GM19099 (cell line): ENCODE data around the gene GATA3.

Experiments
- POLR2A ChIP-seq: IDR thresholded peaks from 3 replicates; pipeline ENCODE4 v1.6.1; 2011; ENCODE audit warnings: low read depth; ENCODE audit not compliant: insufficient read length; ENCODE audit errors: extremely low read depth

The GATA3 gene

DNA sequence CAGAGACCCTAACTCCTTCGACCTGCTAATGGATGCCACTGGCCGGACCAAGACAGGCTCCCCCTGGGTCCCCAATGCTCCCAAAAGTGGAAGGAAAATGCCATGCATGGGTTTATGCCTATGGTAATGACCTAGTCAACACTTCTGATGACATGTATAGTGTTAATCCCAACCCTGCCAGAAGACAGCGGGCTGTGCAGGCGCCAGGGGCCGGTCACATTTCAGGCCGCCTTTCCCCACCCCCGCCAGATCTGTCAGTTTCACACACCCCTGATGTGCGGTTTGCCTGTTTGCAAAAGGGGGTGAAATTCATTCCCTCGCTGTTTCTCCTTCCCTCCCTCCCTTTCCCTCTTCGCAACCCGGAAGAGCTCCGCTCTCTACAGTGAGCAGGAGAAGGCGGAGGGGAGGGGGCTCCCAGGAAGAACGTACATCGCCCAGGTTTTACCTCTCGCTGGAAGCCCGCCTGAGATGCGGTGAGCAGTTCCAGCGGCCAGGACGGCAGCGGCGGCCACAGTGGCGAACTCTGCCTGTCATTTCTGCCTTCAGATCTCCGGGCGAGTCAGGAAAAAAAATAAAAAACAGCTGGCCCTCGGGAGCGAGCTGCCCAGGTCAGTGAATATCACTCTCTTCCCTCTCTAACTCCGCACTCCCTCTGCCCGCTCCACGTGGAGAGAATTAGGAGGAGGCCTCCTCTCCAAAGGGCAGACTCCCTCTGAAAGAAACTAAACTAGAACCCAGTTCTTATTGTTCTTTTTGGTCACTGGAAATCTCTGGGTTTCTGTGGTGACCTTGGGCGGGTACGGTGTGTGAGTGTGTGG, 9.4 kb upstream of the GATA3 start:
- no peak for TF ChIP-seq POLR2A

DNA sequence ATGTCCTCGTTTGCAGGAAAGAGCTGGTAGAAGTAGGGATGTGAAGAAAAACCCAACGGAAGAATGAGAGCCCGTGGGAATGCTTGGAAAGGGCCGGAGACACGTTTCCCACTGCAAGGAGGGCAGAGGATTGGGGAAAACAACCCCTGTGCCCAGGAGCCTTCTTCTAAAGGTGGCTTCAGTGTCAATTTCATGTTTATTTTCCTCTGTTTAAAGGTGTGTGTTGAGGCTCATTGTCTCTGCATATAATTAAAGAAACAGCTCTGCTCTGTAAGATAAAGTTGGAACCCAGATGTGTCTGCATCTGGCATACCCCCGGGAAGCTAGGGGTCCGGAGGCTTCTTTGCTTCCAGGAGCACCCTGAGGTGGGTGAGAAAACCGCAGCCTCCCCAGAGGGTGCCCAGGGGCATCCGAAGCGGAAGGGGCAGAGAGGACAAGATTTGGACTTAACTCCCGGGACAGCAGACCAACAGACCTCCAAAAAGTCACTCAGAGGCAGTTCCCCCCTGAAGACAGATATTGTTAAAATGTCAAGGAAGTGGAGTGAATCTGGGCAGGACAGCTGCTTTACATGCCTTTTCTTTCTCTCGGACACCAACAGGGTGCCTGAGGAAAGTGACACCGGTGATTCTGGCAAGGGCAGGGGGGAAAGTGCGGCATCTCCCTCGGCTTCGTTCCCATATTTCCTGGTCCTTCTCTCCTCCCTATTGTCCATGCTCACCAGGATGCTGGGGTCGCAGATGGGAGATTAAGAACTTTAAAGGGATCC, 8.6 kb upstream of the GATA3 start:
- TF ChIP-seq POLR2A, result no peak

DNA sequence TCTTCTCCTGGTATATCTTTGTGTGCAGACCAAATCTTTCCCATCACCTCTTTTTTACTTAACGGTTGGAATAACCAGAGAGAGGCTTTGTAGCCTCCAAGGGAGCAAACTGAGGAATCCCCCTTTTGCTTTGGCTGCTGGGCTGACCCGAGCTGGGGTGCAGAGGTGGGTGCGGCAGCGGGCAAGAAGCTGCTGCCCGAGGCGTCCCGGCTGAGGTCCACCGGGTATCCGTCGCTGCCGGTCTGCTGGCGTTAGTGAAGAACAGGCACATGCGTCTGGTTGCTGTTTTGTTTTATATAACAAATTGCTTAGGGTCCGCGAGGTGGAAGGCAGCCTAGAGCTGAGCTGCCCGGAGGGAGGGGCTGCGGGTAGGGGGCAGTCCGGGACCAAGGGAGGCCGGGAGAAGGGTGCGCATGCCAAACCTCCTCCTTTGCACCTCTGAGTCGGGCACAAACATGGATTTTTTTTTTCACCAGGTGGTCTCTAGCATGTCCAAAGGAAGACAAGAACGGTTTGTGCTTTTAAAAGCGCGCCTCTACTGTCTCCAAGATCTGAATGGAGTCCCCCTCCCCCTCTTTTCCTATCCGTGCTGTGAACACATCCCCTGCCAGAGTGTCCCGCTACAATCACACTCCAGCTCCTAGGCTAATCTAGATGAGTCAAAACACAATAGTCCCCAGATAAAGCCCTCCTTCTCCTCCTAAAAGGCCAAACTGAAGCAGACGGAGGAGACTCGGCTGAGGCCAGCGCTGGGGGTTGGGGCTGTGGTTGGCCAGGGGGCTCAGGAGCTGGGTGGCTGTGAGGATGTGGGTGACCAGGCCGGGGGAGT, 6.8 kb upstream of the GATA3 start:
- TF ChIP-seq POLR2A, result no peak

DNA sequence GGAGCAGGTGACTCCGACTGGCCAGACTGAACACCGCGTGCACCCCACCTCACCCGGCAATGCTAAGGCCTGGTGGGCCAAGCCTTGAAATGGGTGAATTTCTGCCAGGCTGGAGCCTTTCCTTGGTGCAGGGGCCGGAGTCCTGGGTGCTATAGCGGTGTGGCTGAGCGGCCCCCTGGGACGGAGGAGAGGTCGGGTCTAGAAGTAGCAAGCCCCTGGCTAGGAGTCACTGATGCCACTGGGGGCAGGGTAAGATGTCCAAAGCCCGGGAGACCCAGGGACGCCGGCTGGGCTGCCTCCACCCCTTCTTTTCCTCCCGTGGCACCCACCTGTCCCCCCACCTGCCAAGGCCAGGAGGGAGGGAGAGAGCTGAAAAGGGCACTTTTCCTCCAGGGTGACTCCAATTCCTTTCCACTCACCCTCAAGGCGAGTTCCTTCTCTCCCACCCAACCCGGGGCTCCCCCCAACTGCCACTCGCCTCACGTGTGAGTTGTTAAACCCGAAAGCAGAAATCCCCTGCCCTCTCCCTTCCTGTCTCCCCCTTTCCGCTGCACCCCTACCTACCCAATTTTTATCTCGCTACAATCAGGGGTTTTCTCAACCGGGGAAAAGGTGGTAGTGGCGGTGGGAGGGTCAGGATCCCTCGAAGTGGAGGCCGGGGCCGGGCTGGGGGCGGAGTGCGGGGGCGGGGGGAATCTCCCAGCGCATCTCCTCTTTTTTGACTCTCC, 6.0 kb upstream of the GATA3 start:
- TF ChIP-seq POLR2A, result no peak

DNA sequence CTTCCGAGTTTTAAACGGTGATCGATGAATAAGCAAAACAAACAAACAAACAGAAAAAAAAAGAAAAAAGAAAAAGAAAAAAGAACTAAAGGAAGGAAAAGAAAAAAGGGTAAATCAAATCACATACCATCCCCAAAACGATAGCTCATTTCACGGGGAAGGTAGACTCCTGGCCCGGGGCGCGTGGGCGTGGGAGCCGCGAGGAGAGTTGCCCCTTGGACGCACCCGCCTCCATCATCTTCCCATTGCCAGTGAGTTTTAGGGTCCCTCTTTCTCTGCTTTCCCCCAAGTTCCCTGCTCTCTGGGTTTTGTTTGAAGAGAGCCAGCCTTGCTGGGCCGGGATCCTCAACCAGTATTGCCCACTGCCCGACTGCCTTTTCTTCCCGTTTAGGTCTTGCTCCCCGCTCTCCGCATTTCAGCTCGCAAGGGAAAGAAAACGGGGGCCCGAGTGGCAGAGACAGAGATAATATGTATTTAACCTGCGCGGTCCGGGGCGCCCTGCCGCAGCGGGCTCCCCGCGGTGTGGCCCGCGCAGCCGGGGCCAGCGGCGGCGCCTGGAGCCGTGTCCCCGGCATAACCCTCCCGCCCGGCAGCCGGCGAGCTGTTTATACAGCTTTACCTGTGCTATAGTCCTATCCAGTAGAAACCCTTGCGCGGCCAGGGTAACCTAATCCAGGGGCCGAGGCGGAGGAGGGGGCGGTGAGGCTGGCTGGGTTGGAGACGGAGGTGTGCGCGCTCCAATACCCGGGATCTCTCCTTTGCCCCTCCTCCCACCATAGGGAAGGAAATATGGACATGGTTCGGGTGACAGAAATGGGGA, 5.2 kb upstream of the GATA3 start:
- no peak for TF ChIP-seq POLR2A

DNA sequence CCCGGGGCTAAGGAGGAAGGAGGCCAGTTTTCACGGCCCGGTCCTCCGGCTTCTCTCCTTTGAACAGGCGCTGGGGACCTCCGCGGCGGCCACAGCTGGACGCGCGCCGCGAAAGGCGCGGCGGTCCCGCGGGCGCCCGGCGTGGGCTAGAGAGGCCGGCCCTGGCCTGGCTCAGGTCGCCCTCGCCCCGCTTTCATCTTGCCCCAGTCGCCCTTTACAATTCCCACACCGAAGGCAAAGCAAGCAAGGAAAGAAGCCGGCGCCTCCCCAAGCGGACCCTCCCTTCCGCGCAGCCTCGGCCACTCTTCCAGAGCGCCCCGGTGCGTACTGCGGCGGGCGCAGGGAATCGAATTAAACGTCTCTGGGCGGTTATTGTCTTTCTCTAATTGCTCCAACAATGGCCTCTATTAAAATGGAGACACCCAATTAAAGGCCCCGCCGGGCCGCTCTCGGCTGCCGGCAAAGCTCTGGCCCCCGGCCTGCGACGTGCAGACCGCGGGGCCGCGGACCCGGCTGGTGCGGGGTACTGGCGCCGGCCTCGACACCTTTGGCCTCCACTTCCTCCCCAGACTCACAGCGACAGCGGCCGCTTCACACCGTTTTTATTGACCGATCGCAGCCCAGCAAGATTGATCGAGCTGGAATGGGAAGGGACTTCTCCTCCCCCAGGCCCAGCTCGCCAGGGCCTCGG, 4.5 kb upstream of the GATA3 start:
- TF ChIP-seq POLR2A, result no peak

DNA sequence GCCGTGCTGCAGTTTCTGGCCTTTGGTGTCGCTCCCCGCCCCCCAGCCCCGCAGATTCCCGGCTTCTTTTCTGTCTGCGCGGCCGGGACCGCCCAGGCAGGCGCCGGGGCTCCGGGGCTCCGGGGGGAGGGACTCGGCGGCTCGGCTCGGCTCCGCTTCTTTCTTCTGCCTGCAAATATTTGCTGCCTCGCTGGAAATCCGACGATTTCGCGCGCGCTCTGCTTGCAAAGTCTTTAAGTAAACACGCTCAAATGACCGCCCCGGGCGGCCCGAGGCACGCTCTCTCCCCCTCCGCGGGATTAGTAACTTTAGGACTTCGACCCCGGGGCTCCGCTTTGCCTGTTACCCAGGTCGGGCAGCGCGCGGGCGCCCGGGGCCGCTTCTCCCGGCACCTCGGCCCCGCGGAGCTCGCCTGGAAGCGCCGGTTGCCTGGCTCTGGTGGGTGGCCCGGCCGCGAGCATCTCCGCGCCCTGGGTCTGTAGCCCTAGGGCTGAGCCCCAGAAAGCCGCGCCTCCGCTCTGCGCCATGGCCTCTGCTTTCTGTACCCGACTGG, 3.9 kb upstream of the GATA3 start:
- no peak for TF ChIP-seq POLR2A

DNA sequence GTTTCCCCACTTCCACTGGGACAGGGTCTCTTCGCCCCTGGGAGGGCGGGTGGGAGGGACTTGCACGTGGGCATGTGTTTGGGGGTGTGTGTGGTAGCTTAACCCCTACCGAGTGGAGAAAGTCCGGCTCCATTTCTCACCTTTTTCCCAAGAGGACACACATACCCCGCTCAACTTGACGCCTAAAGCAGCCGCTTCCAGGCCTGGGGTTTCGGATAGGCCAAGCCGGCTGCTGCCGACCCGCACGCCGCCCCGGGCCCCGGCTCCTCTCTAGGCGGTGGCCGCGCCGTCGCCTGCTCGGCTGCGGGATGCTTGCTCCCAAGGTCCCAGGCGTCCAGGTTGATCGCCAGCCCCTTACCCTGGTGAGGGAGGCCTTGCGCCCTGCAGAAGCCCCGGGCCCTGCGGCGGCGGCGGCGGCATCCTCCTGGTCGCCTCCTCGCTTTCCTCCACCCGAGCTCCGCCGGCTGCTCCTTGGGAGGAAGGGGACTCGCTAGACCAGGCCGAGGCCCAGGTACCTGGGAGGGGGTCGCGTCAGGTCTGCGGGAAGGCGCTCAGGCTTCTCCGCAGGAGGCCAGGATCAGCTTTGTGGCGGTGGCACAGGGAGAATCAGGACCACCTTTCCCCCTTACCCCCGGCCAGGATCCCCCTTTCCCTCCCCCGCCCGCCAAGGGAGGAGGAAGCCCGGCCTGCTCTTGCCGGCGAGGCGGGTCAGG, 3.2 kb upstream of the GATA3 start:
- no peak for TF ChIP-seq POLR2A

DNA sequence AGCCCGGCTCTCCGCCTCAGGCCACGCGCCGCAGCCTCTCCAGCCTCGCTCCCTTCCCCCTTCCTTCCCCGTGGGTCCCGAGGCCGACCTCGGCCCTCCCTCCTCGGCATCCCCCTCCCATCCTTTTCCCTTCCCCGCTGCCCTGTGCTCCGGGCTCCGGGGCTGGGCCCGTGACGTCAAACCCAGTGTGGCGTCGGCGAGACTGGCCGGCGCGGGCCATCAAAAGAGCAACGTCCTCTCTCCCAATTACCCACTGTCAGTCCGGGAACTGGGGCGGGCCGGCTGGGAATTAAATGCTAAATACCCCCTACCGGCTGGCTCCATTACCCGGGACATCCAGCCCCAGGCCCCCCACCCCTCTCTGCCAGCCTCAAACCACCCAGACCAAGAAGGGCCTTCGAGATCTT, 2.6 kb upstream of the GATA3 start:
- no peak for TF ChIP-seq POLR2A

DNA sequence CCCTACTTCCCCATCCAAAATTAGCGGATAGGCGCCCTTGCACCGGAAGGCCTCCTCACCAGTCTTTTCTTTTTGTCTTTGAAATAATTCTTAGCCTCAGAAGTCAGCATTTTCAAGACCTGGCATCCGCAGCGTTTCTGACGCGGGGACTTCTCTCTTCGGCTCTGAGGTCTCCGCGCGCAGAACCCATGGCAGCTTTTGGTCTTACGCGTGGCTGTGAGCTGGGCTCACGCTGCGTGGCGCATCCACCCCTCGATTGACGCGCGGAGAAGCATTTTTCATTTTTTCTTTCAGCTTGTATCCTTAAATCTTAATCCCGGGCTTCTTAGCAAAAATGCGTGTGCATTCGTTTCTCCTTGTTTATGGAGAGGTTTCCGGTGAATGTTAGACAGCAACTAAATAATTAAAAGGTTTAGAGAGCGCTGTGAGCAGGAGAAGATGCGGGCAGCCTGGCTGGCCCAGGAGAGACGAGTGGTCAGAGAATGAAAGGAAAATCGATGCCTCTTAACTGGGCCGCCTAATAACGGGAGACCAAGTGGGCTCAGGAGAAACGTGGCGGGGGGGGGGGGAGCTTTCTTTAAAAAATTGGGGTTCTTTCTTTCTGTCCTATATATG, 2.0 kb upstream of the GATA3 start:
- no peak for TF ChIP-seq POLR2A

DNA sequence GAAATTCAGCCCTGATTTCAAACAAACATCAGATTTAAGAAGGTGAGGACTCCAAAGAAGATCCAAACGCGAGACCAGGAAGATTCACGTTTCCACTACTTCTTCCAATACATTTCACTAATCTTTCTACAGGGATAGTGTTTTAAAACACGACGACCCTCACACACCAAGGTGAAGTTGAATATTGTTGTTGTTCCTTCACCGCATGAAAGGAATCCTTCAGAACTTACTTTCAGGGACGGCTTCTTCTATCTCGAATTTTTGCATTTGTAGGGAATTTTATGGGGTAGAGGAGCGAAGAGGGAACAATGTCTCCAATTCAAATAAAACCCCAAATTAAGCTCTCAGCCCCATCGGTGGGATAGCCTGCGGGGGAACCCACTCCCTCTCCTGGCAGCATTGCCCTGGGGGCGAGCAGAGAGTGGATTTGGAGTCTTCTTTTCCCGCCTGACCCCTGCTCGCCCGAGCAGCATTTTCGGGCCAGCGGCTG, 1.5 kb upstream of the GATA3 start:
- no peak for TF ChIP-seq POLR2A

DNA sequence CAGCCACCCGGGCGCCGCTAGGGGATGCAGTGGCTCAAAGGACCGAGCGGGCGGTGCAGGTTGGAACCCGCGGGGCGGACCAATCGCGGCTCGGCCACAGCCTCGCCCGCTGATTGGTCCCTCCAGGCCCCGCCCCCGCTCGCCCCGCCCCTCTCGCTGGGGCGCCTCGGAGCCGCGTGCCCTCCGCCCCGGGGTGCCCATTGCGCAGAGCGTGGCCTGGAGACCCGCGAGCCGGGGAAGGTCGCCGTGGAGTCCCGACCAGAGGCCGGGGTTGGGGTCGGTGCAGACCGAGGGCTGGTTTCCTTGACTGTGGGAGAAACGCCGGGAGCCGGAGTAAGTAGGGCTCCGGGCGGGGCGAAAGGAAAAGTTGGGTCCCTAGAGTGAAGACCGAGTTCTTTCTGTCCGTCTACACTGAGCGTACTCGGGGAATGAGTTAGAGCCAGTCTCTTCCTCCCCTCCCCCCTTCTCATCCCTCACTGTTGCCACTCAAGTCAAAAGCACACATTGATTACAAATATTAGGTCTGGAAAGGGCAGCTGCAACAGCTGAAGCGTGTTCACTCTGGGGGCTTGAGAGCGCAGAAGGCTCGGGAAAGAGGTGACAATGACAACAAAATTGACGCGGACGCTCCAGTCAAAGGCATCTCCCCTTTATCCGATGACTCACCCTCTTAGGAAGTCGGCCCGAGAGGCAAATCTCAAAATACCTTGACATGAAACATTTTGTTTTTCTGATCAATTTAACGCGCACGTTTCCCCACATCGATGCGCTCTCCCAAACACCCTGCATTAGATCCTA, 843 bp upstream of the GATA3 start:
- TF ChIP-seq POLR2A, result peak; percentile 60

DNA sequence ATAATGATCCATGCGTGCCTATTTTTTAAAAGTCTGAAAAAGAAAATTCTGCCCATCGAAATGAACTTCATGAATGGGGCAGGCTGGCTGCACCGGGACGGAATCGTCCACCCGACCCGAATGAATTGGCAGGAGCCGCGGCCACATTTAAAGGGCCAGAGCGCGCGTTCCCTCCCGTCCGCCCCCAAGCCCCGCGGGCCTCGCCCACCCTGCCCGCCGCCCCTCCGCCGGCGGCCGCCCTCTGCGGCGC, 319 bp upstream of the GATA3 start:
- no peak for TF ChIP-seq POLR2A
